ENCODE data around the gene AHCTF1.
"Not testable (repeated sequence)": the region's sequence is repeated elsewhere in the genome, so short reads cannot be mapped to it uniquely, and the experiment has no call there.

The AHCTF1 gene

DNA sequence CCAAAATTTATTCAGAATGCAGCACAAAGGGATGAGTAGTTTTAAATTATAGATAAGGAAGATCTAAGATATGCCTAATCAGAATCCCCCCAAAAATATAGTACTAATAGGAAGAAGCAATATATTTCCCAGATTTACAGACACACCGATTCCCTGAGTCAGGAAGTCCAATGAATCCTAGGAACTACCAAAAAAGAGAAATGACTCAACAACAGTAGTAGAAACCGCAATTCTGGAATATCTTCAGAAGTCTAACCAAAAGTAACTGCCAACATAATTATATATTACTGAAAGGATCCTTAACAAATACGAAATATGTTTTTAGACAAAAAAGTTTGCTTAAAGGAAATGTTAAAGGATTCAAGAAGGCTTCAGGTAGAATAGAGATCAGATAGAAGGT lies 10.3 kb downstream of the AHCTF1 start:
- DNase-seq (ENCODE audit: low spot score) = no peak

DNA sequence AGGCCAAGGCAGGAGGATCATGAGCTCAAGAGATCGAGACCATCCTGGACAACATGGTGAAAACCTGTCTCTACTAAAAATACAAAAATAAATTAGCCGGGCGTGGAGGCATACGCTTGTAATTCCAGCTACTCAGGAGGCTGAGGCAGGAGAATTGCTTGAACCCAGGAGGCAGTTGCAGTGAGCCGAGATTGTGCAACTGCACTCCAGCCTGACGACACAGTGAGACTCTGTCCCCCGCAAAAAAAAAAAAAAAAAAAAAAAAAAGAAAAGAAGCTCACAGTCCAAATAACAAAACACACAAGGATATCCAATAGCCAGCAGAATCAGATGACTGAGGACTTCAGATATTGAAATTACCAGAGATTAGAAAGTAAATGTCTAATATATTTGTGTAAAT lies 11.8 kb downstream of the AHCTF1 start:
- DNase-seq (ENCODE audit: low spot score) = no peak

DNA sequence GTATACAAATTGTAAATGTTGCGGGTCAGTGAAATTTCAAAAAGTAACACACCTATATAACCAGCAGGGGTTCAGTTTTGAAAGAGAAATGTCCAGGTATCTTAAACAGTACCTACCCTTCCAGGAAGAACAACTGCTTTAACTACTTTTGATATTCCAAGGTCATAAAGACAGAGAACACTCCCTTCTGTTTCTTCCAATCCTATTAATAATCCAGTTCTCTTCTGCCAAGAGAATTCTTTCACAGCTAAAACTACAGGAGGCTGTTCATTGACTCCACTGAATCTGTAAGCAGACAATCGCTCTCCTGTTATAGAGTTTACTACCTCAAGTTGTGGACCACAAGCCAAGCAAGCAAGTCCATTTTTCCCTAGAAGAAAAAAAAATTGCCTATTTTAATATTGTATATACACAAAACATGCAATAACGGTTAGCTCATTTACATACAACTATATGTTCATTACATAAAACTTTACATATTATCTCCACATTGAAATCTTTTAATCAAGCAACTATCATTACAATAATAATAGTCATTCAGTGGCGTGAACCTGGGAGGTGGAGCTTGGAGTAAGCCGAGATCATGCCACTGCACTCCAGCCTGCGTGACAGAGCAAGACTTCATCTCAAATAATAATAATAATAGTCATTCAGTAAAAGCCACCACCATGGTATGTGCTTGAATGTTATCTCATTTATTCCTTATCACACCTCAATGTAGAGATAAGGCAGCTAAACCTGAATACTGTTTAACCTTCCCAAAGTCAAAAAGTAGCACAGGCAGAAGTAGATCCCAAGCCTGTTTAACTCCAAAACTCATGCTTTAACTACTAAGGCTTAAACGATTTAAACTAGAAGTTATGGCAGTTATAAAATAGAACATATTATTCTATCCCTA lies 15.5 kb downstream of the AHCTF1 start:
- DNase-seq (ENCODE audit: low spot score) = not testable (repeated sequence)

DNA sequence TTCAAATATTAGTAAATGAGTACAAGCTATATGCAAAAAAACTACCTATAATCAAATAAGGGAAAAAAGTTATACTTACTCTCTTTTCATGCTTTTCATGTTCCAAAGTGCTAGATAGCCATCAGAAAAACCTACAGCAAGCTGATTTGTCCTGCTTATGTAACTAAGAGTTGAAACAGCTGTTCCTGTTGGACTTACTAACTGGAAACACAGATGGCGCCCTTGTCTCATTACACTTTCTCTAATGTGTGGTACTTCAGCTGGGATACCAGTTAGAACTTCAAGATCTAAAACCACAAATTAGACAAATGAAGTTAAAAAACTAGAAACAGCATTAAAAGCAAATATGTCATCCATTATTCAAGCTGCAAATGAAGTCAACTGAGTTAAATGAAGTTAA lies 24.3 kb downstream of the AHCTF1 start:
- DNase-seq (ENCODE audit: low spot score) = no peak

DNA sequence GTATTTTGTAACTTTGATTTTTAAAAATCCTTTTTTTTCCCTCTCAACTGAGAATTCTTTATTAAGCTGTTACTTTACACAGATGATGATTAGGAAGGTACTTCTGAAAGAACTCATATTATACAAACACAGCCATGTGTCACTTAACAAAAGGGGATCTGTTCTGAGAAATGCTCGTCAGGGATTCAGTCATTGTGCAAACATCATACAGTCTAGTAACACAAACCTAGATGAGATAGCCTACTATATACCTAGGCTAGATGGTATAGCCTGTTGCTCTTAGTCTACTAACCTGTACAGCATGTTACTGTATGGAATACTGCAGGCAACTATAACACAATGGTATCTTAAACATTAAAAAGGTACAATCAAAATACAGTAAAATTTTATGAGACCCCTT lies 24.9 kb downstream of the AHCTF1 start:
- no peak for DNase-seq (ENCODE audit: low spot score)

DNA sequence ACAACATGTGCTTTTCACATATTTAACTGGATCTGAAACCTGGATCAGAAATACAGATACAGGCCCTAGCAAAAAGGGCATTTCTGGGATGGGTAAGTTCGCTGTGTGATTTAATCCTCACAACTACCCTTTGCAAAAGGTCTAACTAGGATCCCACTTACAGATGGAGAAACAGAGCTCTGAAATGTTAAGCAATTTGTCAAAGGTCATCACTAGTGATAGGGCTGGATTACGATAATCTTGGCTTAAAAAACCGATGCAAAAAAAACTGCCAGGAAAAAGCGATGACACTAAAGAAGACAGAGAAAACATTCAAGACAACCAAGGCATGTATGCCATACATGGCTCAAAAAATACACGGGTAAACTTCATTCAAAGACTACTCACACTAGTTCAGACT lies 29.9 kb downstream of the AHCTF1 start:
- no peak for DNase-seq (ENCODE audit: low spot score)

DNA sequence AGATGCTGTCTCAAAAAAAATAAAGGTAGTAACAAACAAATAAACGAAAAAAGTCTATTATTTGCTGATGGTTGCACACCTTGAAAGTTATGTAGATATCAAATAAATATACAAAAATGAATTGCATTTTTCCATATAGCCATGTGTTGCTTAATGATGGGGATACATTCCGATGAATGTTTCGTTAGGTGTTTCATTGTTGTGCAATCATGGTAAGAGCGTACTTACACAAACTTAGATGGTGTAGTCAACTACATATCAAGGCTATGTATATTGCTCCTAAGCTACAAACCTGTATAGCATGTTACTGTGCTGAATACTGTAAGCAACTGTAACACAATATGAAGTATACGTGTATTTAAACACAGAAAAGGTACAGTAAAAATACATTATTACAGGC lies 34.4 kb downstream of the AHCTF1 start:
- no peak for DNase-seq (ENCODE audit: low spot score)

DNA sequence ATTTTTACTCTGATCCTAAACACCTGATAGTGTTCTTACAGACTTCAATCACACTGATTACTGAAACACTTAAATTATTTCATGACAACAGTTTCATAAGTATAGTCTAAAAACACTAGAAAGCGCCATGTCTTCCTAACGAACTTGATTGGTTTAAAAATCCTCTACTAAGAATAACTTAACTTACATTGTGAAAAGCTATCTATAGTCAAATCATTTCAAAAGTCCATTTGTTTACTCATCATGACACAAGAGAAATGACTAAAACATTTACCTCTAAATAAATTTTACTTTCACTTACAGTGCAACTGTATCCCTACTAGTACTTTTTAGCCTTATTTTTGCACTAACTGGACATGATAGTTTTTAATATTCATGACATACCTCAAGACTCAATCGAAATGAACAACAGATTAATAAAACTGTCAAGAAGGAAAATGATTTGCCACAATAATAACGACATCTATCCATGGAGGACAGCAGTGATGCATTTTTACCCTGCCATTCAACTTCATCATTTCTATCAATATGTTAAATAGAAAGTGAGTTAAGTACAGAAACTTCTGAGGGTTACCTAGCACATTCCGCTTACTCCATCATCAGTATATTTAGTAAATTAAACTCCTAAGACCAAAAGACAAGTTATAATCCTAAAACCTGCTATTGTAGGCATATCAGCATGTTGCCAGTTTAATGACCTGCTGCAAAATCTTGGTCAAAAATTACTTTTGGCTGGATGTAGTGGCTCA lies 38.4 kb downstream of the AHCTF1 start:
- DNase-seq (ENCODE audit: low spot score) = no peak

DNA sequence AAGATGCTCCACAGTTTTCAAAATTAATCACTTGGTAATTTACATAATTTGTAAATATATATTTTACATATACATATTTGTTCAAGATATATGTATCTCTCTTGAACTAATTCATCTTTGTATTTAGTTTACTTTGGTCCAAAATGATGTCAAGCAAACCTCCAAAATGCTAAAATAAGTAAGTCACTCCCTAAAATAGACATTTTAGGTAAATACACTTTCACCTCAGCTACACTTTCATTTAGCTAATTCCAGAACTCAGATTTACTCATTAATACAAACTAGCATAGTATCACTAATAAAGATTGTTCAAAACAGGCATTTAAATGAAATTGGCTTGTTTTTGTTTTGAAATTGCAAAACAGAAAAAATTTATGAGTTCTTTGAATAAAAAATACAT lies 40.6 kb downstream of the AHCTF1 start:
- no peak for DNase-seq (ENCODE audit: low spot score)

DNA sequence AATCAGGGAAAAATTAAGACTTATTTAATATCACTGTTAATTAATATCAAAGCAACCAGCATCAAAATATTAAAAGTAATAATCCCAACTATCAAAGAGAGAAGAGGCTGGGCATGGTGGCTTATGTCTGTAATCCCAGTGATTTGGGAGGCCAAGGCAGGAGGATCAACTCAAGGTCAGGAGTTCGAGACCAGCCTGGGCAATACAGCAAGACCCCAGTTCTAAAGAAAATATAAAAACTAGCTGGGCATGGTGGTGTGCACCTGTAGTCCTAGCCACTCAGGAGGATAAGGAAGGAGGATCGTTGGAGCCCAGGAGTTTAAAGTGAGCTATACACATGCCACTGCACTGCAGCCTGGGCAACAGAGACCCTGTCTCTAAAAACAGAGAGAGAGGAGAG lies 43.2 kb downstream of the AHCTF1 start:
- DNase-seq (ENCODE audit: low spot score) = no peak

DNA sequence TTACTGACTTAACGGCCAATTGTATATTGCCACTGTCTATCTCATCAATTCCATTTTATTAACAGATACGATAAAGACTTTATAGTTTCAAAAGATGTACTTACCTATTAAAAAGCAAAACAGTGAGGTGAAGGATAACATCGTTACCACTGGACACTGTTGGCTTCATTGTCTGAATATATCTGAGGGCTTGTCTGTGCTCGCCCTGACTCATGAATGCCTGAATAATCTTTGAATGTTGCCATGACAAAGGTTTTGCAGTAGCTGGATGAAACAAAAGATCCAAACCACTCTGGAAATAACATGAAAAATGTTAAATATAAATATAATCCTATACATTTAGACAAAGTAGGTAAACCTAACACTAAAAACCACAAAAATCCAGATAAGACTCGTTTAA lies 46.4 kb downstream of the AHCTF1 start:
- DNase-seq (ENCODE audit: low spot score) = not testable (repeated sequence)

DNA sequence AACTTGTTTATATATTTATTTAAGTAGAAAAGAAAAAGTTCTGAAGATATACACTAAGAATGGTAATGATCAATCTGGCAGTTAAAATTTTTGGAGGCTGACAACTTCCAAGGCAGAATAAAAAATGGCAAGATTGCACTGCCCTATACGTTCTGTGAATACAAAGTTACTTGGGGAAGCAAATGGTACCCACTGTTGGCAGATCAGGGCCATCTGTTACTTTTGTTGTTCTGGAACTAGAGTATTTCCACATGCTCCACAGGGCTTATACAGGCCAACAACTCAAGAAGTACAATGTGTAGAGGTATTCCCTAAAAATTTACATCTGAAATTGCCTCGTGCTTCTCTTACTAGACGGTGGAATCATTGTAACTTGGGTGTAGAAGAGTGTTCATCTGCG lies 53.2 kb downstream of the AHCTF1 start:
- no peak for DNase-seq (ENCODE audit: low spot score)

DNA sequence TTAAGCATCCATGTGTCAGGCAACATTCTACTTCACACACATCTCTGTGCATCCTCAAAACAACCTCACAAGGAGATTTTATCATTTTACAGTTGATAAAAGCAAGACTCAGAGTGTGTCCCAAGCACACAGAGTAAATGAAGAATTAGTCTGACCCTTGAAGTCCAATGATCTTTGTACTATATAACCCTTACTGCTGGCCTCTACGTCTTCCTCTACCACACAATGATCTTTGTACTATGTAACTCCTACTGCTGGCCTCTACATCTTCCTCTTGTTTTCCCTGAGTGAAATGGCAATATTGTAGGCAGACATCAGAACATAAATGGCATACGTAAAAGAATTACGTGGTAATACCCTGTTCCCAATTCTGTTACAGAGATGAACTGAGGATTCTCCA lies 55.3 kb downstream of the AHCTF1 start:
- no peak for DNase-seq (ENCODE audit: low spot score)

DNA sequence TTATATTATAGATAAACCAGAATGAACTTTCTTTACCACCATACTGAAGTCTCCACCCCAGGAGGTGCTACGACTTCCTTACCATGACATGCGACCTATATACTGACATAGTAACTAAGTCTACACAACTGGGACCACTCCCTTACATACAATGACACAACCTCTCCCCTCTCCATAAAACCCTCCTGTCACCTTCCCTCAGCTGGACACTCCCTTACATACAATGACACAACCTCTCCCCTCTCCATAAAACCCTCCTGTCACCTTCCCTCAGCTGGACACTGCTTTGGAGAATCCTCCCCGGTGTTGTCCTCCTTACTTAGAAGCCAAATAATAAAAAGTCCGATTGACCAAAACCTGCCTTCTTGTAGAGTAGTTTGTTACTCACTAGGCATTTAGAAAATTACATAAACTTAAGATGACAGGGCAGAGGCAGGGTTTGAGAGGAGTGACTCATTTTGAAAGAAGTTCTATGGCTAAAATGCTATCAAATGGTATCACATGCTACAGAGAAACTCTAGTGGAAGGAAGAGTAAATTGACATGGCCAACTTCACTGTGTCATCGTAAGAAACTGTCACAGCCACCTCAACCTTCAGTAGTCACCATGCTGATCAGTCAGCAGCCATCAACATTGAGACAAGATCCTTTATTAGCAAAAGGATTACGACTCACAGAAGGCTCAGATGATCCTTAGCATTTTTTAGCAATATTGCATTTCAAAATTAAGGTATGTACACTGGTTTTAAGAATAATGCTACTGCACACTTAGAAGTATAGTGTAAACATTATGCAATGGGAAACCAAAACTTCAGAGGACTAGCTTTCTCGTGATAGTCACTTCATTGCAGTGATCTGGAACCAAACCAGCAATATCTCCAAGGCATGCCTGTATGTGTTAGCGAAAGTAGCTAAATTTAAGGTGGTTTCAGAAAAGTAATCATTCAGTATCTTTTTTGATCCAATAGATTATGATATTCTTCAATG lies 56.4 kb downstream of the AHCTF1 start:
- DNase-seq (ENCODE audit: low spot score) = no peak

DNA sequence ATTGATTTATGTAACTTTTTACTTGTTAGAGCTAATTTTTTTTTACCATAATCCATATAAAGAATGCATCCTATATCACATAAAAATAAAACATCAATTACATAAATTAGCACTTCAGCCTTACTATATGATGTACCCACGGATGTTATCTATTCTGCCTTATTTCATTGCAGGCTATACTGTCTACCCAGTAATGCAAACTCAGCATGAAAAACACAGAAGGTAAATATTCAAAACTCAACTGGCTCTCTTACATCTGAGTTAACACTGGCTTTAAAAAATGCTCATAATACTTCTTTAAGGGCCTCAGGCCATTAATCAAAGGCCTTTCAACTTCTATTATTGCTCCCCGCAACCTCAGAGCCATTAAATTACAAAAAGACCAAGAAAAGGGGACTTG lies 65.8 kb downstream of the AHCTF1 start:
- no peak for DNase-seq (ENCODE audit: low spot score)

DNA sequence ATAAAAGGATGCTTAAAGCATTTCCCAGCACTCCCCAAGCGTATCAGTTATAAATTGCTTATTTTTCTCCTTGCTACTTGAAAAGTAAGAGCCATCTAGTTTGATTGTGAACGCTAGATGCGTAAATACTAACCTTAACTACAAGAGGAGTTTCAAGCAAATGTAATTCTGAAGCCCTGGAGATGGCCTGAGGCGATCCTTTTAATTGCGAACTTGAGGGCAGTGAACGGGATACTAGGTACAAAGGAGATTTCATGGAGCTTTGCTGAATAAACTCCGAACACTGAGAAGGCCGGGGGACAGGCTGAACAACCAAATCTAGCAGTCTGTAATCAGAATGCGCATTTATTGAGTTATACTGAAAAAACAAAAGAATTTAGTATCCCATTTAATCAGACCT lies 68.0 kb downstream of the AHCTF1 start:
- DNase-seq (ENCODE audit: low spot score) = not testable (repeated sequence)

DNA sequence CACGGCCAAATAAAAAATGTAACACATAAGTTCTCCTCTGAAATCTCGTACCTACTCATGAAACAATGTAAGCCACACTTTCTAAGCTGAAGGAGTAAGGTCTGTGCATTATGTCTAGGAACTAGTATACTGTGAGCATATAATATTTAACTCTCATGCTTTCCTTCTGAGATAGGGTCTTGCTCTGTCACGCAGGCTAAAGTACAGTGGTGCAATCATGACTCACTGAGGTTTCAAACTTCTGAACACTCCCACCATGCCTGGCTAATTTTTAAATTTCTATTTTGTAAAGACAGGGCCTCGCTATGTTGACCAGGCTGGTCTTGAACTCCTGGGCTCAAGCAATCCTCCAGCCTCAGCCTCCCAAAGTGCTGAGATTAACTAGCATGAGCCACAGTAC lies 71.3 kb downstream of the AHCTF1 start:
- DNase-seq (ENCODE audit: low spot score) = no peak

DNA sequence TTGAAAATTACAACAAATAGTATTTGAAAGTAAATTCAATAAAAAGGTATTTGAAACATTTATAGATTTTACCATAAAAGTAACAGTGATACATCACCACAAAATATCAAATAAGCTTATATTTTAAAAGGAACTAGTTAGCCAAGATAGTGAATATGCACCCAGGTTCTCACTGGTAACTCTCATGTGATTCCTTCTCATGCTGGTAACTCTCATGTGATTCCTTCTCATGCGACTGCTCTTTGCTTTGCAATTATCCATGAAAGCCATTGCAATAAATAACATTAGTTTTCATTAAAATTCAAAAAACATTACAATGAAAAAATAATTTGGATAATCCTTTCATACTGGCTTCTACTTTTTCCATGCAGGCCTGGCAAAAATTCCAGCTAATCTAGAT lies 75.4 kb downstream of the AHCTF1 start:
- no peak for DNase-seq (ENCODE audit: low spot score)

DNA sequence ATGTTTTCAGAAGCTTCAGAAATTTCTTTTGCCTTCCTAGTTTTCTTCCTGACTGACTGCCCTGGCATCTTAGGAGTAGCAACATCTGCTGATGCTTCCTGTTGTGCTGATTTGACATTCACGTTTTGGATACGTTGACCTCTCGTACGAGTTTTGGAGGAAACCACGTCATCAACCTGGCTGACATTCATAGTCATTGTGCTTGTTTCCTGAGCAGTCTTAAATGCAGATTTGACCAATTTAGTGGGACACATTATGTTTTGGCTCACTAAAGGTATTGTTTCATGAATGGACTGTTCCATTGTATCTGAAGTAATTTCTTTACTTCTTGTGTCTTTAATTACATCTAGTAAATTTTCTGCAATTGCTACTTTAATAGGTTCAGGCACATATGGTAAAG lies 81.1 kb downstream of the AHCTF1 start:
- DNase-seq (ENCODE audit: low spot score) = not testable (repeated sequence)

DNA sequence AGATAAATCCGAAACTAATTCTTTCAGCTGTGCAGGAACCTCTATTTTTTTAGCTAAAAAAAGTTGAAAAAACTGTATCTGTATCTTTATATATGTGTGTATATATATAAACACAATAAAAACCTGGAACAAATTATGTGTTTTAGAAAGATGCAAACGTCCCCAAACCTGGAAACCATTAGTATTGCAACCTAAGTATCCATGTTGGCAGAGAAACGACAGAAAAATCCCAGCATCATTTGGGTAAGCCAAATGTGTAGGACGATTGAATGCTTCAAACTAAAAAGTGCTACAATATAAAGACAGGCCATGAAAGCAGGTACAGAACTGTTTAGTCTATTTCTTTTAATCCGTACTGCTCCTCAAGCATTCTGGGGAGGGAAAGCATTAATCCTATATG lies 87.9 kb downstream of the AHCTF1 start:
- no peak for DNase-seq (ENCODE audit: low spot score)

DNA sequence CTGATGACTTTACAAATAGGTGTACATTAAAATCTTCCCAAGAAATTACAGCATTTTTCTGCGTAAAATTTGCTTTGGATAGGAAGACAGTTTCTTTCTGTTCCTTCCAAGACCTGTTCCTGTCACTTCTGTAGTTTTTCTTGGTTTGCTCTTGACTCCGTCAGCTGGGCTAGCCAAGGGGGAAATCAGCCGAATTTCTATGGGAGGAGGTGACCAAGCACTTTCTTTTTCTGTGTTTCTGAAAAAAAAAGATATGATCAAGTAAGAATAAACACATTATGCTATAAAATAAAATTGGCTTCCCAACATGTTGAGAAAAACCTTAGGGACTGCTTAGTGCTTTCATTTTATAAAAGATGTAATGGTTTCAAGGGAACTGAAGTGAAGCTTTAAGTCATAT lies 91.0 kb downstream of the AHCTF1 start:
- DNase-seq (ENCODE audit: low spot score) = not testable (repeated sequence)

DNA sequence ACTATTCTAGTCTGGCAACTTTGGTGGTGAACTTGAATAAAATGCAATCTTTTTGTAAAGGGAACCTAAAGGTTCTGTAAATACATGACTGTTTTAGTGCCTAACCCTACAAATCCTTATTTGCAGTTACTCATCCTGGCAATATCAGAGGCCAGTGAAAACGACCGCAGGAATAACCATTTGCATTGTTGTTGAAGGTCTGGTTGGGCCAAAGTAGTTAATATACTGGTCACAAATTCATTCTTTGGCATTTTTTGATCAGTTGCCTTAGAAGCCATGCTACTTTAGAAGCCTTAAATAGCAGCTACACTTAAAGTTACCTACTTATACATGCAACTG lies 93.7 kb downstream of the AHCTF1 start:
- DNase-seq (ENCODE audit: low spot score) = no peak

All from HuH-7 (cell line).